Measurements from ENCODE around the gene SMARCB1. TPM values are rescaled to one million over a fixed set of nuclear protein-coding genes. Genes with fewer than 3 reads are reported as not detected.

Gene SMARCB1
- total RNA-seq, 1 experiment from 2014 or later, result 172 TPM

DNA sequence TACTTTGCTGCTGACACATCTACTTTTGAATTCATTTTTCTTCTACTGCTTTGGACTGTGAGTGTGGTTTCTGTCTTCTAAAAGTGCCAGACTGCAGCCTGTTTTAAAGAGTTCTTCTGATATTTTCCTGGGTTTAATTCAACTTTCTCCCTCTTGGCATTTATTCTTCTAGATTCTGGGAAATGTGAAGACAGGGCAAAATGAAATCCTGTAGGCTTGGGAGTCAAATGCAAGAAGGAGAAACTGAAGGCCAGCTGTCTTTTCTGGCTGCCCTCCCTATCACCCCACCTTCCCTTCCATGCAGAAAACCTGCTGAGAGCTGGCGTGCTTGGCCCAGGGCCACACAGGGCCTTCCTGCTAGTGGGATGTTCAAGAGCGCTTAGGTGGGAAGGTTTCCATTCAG, 43.5 kb upstream of the SMARCB1 start:
- POLR2A ChIA-PET (ENCODE audit: low non-redundant PET), result no interaction called here
- DNase-seq (ENCODE audit: low spot score), result no peak
- H3K4me1 ChIP-seq (ENCODE audit: insufficient read depth, low read length, poor library complexity, severe bottlenecking), result no peaks in the 10 kb centered on the region
- peaks cover 34% of the 10 kb centered on the region for H3K36me3 ChIP-seq (ENCODE audit: insufficient read depth, low read length, poor library complexity, severe bottlenecking)
- CTCF ChIA-PET, result no interaction called here
- H3K27ac ChIP-seq (ENCODE audit: low read depth, low read length, poor library complexity, severe bottlenecking), result no peak overlapping the region
- no TSS peak for BruUV-seq (replicated peaks)
- no peak overlapping the region for H3K4me3 ChIP-seq (ENCODE audit: low read depth, low read length, poor library complexity, severe bottlenecking)
- no peaks in the 10 kb centered on the region for H3K27me3 ChIP-seq (replicated peaks; ENCODE audit: insufficient read depth, low read depth, low read length, poor library complexity)
- no peak for TF ChIP-seq EZH2 (IDR thresholded peaks at IDR 0.05; ENCODE audit: borderline replicate concordance, low read depth, low read length, poor library complexity, severe bottlenecking)
- TF ChIP-seq, protein P1, sequence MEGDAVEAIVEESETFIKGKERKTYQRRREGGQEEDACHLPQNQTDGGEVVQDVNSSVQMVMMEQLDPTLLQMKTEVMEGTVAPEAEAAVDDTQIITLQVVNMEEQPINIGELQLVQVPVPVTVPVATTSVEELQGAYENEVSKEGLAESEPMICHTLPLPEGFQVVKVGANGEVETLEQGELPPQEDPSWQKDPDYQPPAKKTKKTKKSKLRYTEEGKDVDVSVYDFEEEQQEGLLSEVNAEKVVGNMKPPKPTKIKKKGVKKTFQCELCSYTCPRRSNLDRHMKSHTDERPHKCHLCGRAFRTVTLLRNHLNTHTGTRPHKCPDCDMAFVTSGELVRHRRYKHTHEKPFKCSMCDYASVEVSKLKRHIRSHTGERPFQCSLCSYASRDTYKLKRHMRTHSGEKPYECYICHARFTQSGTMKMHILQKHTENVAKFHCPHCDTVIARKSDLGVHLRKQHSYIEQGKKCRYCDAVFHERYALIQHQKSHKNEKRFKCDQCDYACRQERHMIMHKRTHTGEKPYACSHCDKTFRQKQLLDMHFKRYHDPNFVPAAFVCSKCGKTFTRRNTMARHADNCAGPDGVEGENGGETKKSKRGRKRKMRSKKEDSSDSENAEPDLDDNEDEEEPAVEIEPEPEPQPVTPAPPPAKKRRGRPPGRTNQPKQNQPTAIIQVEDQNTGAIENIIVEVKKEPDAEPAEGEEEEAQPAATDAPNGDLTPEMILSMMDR (conservative IDR thresholded peaks at IDR 0.05; ENCODE audit: low read depth, low read length), result no peak
- H3K9me3 ChIP-seq (ENCODE audit: low read depth, low read length, poor library complexity, severe bottlenecking), result no peaks in the 10 kb centered on the region
- intact Hi-C loops (cut with micrococcal nuclease; ENCODE audit: unreplicated experiment), result no loop called here

DNA sequence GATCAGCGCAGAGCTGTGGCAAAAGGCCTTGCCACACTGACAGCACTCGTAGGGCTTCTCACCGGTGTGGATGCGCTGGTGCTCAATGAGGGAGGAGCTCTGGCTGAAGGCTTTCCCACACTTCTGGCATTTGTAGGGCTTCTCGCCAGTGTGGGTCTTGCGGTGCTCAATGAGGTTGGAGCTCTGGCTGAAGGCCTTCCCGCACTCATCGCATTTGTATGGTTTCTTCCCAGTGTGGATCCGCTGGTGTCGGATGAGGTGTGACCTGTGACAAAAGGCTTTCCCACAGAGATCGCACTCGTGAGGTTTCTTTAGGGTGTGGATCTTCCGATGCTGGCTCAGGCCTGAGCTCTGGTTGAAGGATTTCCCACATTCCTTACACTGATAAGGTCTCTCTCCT, 42.8 kb upstream of the SMARCB1 start:
- Histone ChIP-seq H3K4me1 (ENCODE audit: insufficient read depth, low read length, poor library complexity, severe bottlenecking) (no peaks in the 10 kb centered on the region), H3K4me3 (ENCODE audit: low read depth, low read length, poor library complexity, severe bottlenecking) (no peak overlapping the region), H3K36me3 (ENCODE audit: insufficient read depth, low read length, poor library complexity, severe bottlenecking) (peaks cover 34% of the 10 kb centered on the region), H3K27me3 (replicated peaks; ENCODE audit: insufficient read depth, low read depth, low read length, poor library complexity) (no peaks in the 10 kb centered on the region), H3K27ac (ENCODE audit: low read depth, low read length, poor library complexity, severe bottlenecking) (no peak overlapping the region), H3K9me3 (ENCODE audit: low read depth, low read length, poor library complexity, severe bottlenecking) (no peaks in the 10 kb centered on the region)
- DNase-seq (ENCODE audit: low spot score), result no peak
- no TSS peak for BruUV-seq (replicated peaks)
- ChIA-PET CTCF (no interaction called here), POLR2A (ENCODE audit: low non-redundant PET) (no interaction called here)
- intact Hi-C loops (cut with micrococcal nuclease; ENCODE audit: unreplicated experiment), result no loop called here
- no peak for TF ChIP-seq EZH2 (IDR thresholded peaks at IDR 0.05; ENCODE audit: borderline replicate concordance, low read depth, low read length, poor library complexity, severe bottlenecking)
- TF ChIP-seq, protein P1 (conservative IDR thresholded peaks at IDR 0.05; ENCODE audit: low read depth, low read length), result no peak

DNA sequence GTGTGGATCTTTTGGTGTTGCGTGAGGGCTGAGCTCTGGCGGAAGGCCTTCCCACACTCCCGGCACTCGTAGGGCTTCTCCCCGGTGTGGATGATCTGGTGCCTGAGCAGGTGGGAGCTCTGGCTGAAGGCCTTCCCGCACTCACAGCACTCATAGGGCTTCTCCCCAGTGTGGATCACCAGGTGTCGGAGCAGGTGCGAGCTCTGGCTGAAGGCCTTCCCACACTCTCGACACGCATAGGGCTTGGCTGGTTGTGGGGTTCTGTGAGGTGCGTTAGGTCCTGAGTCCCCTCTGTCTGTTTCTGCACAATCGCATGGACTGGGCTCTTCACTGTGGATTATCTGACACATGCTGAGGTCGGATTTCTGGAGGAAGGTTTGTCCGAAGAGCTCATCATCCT, 42.3 kb upstream of the SMARCB1 start:
- Histone ChIP-seq H3K36me3 (ENCODE audit: insufficient read depth, low read length, poor library complexity, severe bottlenecking) (peaks cover 34% of the 10 kb centered on the region), H3K9me3 (ENCODE audit: low read depth, low read length, poor library complexity, severe bottlenecking) (no peaks in the 10 kb centered on the region), H3K4me3 (ENCODE audit: low read depth, low read length, poor library complexity, severe bottlenecking) (no peak overlapping the region), H3K27ac (ENCODE audit: low read depth, low read length, poor library complexity, severe bottlenecking) (no peak overlapping the region), H3K4me1 (ENCODE audit: insufficient read depth, low read length, poor library complexity, severe bottlenecking) (no peaks in the 10 kb centered on the region), H3K27me3 (replicated peaks; ENCODE audit: insufficient read depth, low read depth, low read length, poor library complexity) (no peaks in the 10 kb centered on the region)
- no peak for DNase-seq (ENCODE audit: low spot score)
- TF ChIP-seq, protein P1 (conservative IDR thresholded peaks at IDR 0.05; ENCODE audit: low read depth, low read length), result no peak
- TF ChIP-seq EZH2 (IDR thresholded peaks at IDR 0.05; ENCODE audit: borderline replicate concordance, low read depth, low read length, poor library complexity, severe bottlenecking), result no peak
- ChIA-PET CTCF (no interaction called here), POLR2A (ENCODE audit: low non-redundant PET) (no interaction called here)
- intact Hi-C loops (cut with micrococcal nuclease; ENCODE audit: unreplicated experiment), result no loop called here
- BruUV-seq (replicated peaks), result no TSS peak
